ENCODE measurements around the gene ARHGAP27.
"Not testable (repeated sequence)": the region's sequence is repeated elsewhere in the genome, so short reads cannot be mapped to it uniquely, and the experiment has no call there.

Gene ARHGAP27

GRCh38 chr17:45445901-45446743 lies 13.5 kb upstream of the ARHGAP27 start:
- peak; percentile 62 for DNase-seq (ENCODE audit: low spot score)

GRCh38 chr17:45444856-45445820 lies 12.5 kb upstream of the ARHGAP27 start:
- DNase-seq (ENCODE audit: low spot score): not testable (repeated sequence)

GRCh38 chr17:45444301-45444700 lies 11.6 kb upstream of the ARHGAP27 start:
- DNase-seq (ENCODE audit: low spot score): not testable (repeated sequence)

GRCh38 chr17:45443371-45444260 lies 10.9 kb upstream of the ARHGAP27 start:
- DNase-seq (ENCODE audit: low spot score): not testable (repeated sequence)

GRCh38 chr17:45441526-45442310 lies 9.0 kb upstream of the ARHGAP27 start:
- DNase-seq (ENCODE audit: low spot score): no peak

GRCh38 chr17:45440839-45441515 lies 8.3 kb upstream of the ARHGAP27 start:
- DNase-seq (ENCODE audit: low spot score): not testable (repeated sequence)

- DNase-seq (ENCODE audit: low spot score): no peak
Observed at GRCh38 chr17:45440161-45440778, 7.6 kb upstream of the ARHGAP27 start.

- DNase-seq (ENCODE audit: low spot score): no peak
Observed at GRCh38 chr17:45438931-45439610, 6.4 kb upstream of the ARHGAP27 start.

- no peak for DNase-seq (ENCODE audit: low spot score)
Observed at GRCh38 chr17:45437465-45438283, 5.0 kb upstream of the ARHGAP27 start.

GRCh38 chr17:45436625-45437464 lies 4.2 kb upstream of the ARHGAP27 start:
- no peak for DNase-seq (ENCODE audit: low spot score)

GRCh38 chr17:45436161-45436560 lies 3.5 kb upstream of the ARHGAP27 start:
- no peak for DNase-seq (ENCODE audit: low spot score)

GRCh38 chr17:45435481-45435880 lies 2.8 kb upstream of the ARHGAP27 start:
- no peak for DNase-seq (ENCODE audit: low spot score)

GRCh38 chr17:45433159-45433535 lies 477 bp upstream of the ARHGAP27 start:
- no peak for DNase-seq (ENCODE audit: low spot score)

- DNase-seq (ENCODE audit: low spot score): peak; percentile 63
Observed at GRCh38 chr17:45431531-45432404, 902 bp downstream of the ARHGAP27 start.

- DNase-seq (ENCODE audit: low spot score): peak; percentile 17
Observed at GRCh38 chr17:45430738-45431530, 1.7 kb downstream of the ARHGAP27 start.
